Suprapubic skin (tissue), 3 donors: ENCODE measurements around the gene DHX34.

Experiments
- EP300 ChIP-seq: sonication (generic); formaldehyde crosslinking; IDR thresholded peaks from one replicate; pipeline ENCODE4 v1.6.1; 2017; ENCODE audit warnings: antibody characterized with exemption
- TF ChIP-seq, protein P1 (sequence below), 2 donors: fragments of 200-600 bp in 1 of 2; fragments of 450-650 bp in 1 of 2; sonication (generic) in 1 of 2; IDR thresholded peaks; one replicate each; pipeline ENCODE4 v1.5.1; 2016 to 2019; ENCODE audit warnings: antibody characterized with exemption in 2 of 2, mild to moderate bottlenecking in 1 of 2, moderate library complexity in 1 of 2

DNA sequence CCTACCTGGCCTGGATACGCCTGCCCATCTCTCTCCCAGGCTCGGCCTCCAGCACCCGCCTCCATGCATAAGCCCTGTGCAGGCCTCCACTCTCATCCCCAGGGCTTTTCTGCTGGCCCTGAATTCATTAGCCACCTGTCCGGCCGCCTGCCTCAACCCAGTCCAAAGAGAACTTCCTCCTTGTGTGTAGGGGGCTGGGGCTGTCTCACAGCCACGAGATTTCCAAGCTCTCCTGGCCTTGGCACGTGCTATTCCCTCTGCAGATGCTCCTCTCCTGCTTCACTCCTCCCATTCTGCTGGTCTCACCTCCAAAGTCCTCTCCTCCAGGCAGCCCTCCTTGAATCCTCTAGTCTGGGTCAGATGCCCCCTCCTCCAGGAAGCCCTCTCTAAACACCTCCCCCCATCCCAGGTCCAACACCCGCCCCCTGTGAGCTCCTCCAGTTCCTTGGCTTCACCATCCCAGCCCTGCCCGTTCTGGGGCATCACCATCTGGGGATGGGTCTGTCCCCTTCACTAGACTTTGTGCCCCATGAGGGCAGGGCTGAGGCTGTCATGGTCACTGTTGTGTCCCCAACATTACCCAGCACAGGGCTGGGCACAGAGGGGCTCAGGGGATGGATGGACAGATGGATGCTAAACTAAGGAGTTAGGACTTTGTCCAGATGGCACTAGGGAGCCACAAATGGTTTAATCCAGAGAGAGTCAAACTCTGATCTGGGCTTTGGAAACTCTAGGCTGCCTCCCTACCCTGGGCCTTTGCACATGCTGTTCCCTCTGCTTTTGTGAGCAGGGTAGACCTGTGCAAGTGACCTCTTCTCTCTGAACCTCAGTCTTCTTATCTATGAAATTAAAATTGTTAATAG is 55.5 kb downstream of the DHX34 start:
- no peak for TF ChIP-seq EP300
- TF ChIP-seq, protein P1, sequence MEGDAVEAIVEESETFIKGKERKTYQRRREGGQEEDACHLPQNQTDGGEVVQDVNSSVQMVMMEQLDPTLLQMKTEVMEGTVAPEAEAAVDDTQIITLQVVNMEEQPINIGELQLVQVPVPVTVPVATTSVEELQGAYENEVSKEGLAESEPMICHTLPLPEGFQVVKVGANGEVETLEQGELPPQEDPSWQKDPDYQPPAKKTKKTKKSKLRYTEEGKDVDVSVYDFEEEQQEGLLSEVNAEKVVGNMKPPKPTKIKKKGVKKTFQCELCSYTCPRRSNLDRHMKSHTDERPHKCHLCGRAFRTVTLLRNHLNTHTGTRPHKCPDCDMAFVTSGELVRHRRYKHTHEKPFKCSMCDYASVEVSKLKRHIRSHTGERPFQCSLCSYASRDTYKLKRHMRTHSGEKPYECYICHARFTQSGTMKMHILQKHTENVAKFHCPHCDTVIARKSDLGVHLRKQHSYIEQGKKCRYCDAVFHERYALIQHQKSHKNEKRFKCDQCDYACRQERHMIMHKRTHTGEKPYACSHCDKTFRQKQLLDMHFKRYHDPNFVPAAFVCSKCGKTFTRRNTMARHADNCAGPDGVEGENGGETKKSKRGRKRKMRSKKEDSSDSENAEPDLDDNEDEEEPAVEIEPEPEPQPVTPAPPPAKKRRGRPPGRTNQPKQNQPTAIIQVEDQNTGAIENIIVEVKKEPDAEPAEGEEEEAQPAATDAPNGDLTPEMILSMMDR (IDR thresholded peaks at IDR 0.05) = no peak
